Gastrocnemius medialis (tissue), 4 donors: ENCODE data around the gene CKMT1B. TPM values are rescaled to one million over a fixed set of nuclear protein-coding genes. Genes with fewer than 3 reads are reported as not detected.
"Not testable (repeated sequence)": the region's sequence is repeated elsewhere in the genome, so short reads cannot be mapped to it uniquely, and the experiment has no call there.

Experiments used
- ATAC-seq, 2 donors: fragments of 150-250 bp; one replicate each; pipeline ENCODE4 v1.9.1; 2016
- DNase-seq, 2 donors: peaks; one replicate each; pipeline ENCODE4 v3.0.0-alpha.2; 2019
- H3K27ac ChIP-seq, 4 donors: fragments of 200-600 bp; sonication (generic); 1 replicate in 1 of 4; 2 replicates in 3 of 4; pipeline ENCODE4 v1.5.1; 2016 to 2018; ENCODE audit warnings: mild to moderate bottlenecking in 2 of 4, moderate library complexity in 1 of 4
- H3K27me3 ChIP-seq, 3 donors: fragments of 200-600 bp; sonication (generic) in 2 of 3; 1 replicate in 1 of 3; 2 replicates in 2 of 3; pipeline versions ENCODE4 v1.5.1 to v1.6.0; 2016 to 2019; ENCODE audit warnings: mild to moderate bottlenecking in 1 of 3, moderate library complexity in 1 of 3
- H3K36me3 ChIP-seq, 2 donors: fragments of 200-600 bp; sonication (generic) in 1 of 2; one replicate each; pipeline ENCODE4 v1.5.1; 2017 to 2018
- H3K4me1 ChIP-seq, 2 donors: fragments of 200-600 bp; sonication (generic) in 1 of 2; one replicate each; pipeline ENCODE4 v1.5.1; 2016 to 2017; ENCODE audit warnings: mild to moderate bottlenecking in 2 of 2
- H3K4me3 ChIP-seq, 4 donors: fragments of 200-600 bp; sonication (generic) in 3 of 4; 1 replicate in 1 of 4; 2 replicates in 3 of 4; pipeline ENCODE4 v1.5.1; 2016 to 2019; ENCODE audit warnings: mild to moderate bottlenecking in 2 of 4
- H3K9me3 ChIP-seq, 3 donors: fragments of 200-600 bp; sonication (generic) in 2 of 3; 1 replicate in 1 of 3; 2 replicates in 2 of 3; pipeline ENCODE4 v1.5.1; 2016 to 2019
- POLR2A ChIP-seq, 2 donors: fragments of 450-650 bp; IDR thresholded peaks; one replicate each; pipeline ENCODE4 v1.6.1; 2017; ENCODE audit warnings: antibody characterized with exemption in 2 of 2, mild to moderate bottlenecking in 2 of 2, moderate library complexity in 2 of 2
- in situ Hi-C, 4 donors: fragments of 200-750 bp; cut with MboI; loops; one replicate each; pipeline versions ENCODE4 v1.15.0 to v1.8.0; 2017; ENCODE audit warnings: low sequenced_read_pairs in 4 of 4
- intact Hi-C: fragments of 100-400 bp; cut with DNase I; formaldehyde crosslinking; loops from one replicate; pipeline ENCODE4 v1.15.1; 2023; ENCODE audit warnings: low total_unique reads
- total RNA-seq, 4 donors: library from RNA; depleted of rRNA; stranded (reverse); fragments of >200 nt; gene quantifications; one replicate each; pipeline versions ENCODE4 v1.1.0 to v1.2.3, GENCODE V29; 2016
- TF ChIP-seq, protein P1 (sequence below), 5 experiments: fragments of 450-650 bp in 3 of 5; fragments of 200-600 bp in 2 of 5; sonication (generic) in 2 of 5; IDR thresholded peaks in 4 of 5; conservative IDR thresholded peaks in 1 of 5; 1 replicate in 4 of 5; 2 replicates in 1 of 5; pipeline ENCODE4 v1.5.1; 2016 to 2019; ENCODE audit warnings: antibody characterized with exemption in 5 of 5, mild to moderate bottlenecking in 3 of 5, moderate library complexity in 3 of 5

The CKMT1B gene
- total RNA-seq, 4 donors from 2014 or later = 0.46 TPM; not detected in 3

DNA sequence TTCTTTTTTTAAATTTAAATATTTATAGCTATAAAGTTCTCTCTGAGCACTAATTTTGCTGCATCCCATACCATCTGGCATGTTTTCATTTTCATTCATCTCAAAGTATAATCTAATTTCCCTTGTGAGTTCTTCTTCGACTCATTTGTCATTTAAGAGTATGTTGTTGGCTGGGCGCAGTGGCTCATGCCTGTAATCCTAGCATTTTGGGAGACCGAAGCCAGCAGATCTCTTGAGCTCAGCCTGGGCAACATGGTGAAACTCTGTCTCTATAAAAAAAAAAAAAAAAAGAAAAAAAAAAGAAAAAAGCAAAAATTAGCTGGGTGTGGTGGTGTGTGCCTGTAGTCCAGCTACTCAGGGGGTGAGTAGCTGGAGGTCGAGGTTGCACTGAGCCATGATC lies 41.6 kb upstream of the CKMT1B start:
- TF ChIP-seq, protein P1, sequence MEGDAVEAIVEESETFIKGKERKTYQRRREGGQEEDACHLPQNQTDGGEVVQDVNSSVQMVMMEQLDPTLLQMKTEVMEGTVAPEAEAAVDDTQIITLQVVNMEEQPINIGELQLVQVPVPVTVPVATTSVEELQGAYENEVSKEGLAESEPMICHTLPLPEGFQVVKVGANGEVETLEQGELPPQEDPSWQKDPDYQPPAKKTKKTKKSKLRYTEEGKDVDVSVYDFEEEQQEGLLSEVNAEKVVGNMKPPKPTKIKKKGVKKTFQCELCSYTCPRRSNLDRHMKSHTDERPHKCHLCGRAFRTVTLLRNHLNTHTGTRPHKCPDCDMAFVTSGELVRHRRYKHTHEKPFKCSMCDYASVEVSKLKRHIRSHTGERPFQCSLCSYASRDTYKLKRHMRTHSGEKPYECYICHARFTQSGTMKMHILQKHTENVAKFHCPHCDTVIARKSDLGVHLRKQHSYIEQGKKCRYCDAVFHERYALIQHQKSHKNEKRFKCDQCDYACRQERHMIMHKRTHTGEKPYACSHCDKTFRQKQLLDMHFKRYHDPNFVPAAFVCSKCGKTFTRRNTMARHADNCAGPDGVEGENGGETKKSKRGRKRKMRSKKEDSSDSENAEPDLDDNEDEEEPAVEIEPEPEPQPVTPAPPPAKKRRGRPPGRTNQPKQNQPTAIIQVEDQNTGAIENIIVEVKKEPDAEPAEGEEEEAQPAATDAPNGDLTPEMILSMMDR (IDR thresholded peaks at IDR 0.05 in 4 of 5, conservative IDR thresholded peaks at IDR 0.05 in 1 of 5) = no peak
- no peak for TF ChIP-seq POLR2A (IDR thresholded peaks at IDR 0.05)
- Histone ChIP-seq H3K4me1 (no peaks in the 10 kb centered on the region), H3K9me3 (peaks cover 0 to 7% (median 0%) of the 10 kb centered on the region in 3 donors), H3K36me3 (peaks cover 0 to 22% of the 10 kb centered on the region in 2 donors), H3K27me3 (no peaks in the 10 kb centered on the region), H3K4me3 (no peak overlapping the region), H3K27ac (no peak overlapping the region)
- intact Hi-C loops = no loop called here
- in situ Hi-C loops = no loop called here
- ATAC-seq = no peak
- DNase-seq = no peak

DNA sequence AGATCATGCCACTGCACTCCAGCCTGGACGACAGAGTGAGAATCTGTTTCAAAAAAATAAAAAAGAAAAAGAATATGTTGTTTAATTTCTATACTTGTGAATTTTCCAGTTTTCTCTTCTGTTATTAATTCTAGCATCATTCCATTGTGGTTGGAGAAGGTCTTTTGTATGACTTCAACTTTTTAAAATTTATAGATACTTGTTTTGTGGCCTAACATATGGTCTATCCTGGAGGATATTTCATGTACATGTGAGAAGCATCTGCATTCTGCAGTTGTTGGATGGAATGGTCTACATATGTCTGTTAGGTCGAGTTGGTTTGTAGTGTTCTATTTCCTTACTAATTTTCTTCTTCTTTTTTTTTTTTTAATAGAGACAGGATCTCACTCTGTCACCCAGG lies 40.8 kb upstream of the CKMT1B start:
- Histone ChIP-seq H3K4me1 (no peaks in the 10 kb centered on the region), H3K27me3 (no peaks in the 10 kb centered on the region), H3K9me3 (no peaks in the 10 kb centered on the region), H3K36me3 (peaks cover 0 to 17% of the 10 kb centered on the region in 2 donors), H3K27ac (no peak overlapping the region), H3K4me3 (no peak overlapping the region)
- no peak for DNase-seq
- TF ChIP-seq, protein P1 (IDR thresholded peaks at IDR 0.05 in 4 of 5, conservative IDR thresholded peaks at IDR 0.05 in 1 of 5) = no peak
- TF ChIP-seq POLR2A (IDR thresholded peaks at IDR 0.05) = no peak
- intact Hi-C loops = no loop called here
- in situ Hi-C loops = no loop called here
- ATAC-seq = no peak

DNA sequence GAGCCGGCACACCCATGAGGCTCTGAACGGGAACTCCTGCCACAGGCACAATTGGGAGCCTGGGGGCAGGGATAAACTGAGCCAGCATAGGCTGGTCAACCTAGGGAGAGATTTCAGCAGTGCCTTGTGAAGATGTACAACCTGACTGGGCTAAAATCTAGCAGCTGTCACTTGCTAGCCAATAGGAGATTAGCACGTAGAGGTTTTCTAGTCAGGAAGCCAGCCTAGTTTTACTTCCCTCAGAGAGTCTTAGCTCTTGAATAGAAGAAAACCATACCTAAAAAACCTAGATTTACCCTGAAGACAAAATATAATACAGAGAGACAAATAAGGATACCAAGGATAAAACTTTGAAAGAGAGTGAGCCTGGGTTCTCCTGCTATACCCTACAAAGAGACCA lies 31.1 kb upstream of the CKMT1B start:
- H3K36me3 ChIP-seq, H3K4me1 ChIP-seq, H3K27ac ChIP-seq, H3K27me3 ChIP-seq, in situ Hi-C loops, H3K4me3 ChIP-seq, H3K9me3 ChIP-seq, ATAC-seq, intact Hi-C loops, DNase-seq: not testable (repeated sequence)

DNA sequence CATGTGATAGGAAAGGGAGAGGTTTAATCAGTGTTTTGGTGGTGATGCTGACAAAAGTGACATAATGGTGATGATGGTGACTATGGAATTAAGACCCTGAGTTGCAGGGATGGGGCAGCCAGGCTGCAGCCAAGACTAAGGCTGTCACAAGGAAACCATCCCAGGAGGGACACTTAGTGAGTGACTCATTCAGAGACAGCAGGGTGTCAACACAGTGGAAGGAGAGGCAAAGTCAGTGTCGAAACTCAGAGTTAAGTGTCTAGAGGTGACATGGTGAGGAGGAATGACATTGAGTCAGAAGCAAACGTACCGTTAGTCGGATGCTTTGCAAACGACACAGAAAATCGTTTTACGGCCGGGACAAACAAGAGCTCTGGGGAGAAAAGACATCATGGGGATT lies 30.0 kb upstream of the CKMT1B start:
- H3K27me3 ChIP-seq, intact Hi-C loops, ATAC-seq, H3K27ac ChIP-seq, DNase-seq, H3K4me3 ChIP-seq, H3K4me1 ChIP-seq, in situ Hi-C loops, H3K36me3 ChIP-seq, H3K9me3 ChIP-seq: not testable (repeated sequence)

DNA sequence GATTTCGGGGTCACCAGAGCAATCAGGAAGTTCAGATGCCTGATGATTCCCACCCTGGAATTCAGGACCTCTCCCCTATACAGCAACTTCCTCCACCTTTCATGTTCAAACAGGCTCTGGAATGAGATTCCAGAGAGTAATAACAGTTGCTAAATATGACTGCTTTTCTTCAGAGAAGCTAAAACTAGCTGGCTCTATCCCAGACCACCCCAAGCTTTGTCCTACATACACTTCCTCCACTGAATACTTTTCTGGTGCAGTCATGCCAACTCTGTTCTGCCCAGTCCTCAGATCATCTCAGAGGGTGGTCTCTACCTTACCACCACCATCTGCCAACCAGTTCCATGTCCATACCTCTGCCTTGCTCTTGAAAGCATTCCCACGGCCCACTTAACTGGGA lies 27.2 kb upstream of the CKMT1B start:
- in situ Hi-C loops, ATAC-seq, H3K4me3 ChIP-seq, H3K27ac ChIP-seq, DNase-seq, H3K9me3 ChIP-seq, H3K4me1 ChIP-seq, H3K27me3 ChIP-seq, intact Hi-C loops, H3K36me3 ChIP-seq: not testable (repeated sequence)

DNA sequence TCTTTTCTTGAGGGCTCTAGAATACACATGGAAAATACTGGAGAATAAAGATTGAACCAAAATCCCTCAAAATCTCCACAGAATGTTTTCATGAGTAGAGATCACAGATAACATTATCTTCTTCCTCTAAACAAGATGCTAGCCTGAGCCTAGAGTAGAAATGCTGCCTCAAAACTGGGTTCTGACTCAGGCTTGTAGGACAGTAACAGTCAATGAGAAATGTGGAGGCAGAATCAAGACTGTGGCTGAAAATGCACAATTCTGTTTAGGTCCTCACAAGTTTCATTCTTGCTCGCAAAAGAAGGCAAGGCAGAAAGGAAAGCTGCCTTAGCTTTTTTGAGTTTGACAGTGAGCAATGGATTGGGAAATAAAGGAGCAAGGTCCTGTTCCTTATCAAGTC lies 19.2 kb upstream of the CKMT1B start:
- in situ Hi-C loops, DNase-seq, H3K27me3 ChIP-seq, intact Hi-C loops, H3K4me3 ChIP-seq, H3K4me1 ChIP-seq, ATAC-seq, H3K36me3 ChIP-seq, H3K9me3 ChIP-seq, H3K27ac ChIP-seq: not testable (repeated sequence)

DNA sequence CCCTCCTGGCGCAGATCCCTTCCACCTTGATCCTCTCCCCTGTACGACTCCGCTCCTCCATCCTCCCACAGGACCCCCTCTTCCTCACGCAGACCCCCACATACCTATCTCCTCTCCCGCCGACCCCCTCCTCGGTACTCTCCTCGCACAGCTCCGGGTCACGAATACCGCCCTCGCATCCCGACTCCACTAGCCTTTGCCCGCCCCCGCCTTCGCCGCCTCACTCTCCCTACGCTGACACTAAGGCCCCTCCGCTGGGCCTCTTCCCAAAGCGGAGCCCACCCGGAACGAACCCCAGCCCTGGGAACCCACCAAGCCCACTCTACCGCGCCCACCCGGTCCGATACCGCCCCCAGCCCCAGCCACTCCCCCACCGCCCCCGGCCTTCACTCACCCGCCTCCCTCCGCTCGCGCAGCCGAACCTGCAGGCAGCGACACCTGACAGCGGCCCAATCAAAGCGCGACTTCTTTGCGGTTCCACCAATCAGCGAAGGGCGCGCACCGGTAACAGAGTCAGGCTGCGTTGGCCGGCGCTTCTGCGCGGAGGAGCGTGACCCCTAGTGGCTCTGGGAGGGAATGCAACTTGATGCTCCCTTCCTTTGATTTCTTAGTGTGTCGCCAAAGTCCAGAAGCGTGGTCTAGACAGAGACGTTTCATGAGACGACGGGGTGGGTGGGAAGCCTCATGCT lies 3.9 kb upstream of the CKMT1B start, which contains the start of gene PPIP5K1:
Gene PPIP5K1, minus strand, starts transcription at position 431 of the 689 bp plus-strand sequence. CDS start 5,704 bp downstream, outside the sequence.
- H3K4me1 ChIP-seq, intact Hi-C loops, H3K27me3 ChIP-seq, H3K27ac ChIP-seq, H3K36me3 ChIP-seq, in situ Hi-C loops, H3K4me3 ChIP-seq, DNase-seq, H3K9me3 ChIP-seq: not testable (repeated sequence)
- peak; percentile 99 for ATAC-seq

DNA sequence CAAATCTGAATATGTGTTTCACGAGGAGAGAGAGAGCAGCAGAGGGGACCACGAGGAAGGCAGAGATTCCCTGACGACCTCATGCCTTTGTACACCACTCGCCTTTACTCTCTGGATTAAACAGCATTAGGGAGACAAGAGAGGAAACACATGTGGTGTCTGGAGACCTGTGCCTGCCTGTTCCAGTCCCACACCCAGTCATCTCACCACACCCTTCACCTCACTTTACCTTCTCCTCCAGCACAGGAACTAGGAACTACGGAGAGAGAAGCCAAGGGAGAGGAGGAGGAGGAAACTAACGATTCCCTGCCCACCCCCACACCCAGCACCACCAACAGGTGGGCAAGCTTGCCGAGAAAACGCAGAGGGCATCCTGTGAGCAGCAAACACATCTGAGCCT lies 986 bp upstream of the CKMT1B start:
- intact Hi-C loops, H3K4me3 ChIP-seq, ATAC-seq, H3K36me3 ChIP-seq, DNase-seq, H3K27me3 ChIP-seq, H3K4me1 ChIP-seq, H3K9me3 ChIP-seq, in situ Hi-C loops, H3K27ac ChIP-seq: not testable (repeated sequence)

DNA sequence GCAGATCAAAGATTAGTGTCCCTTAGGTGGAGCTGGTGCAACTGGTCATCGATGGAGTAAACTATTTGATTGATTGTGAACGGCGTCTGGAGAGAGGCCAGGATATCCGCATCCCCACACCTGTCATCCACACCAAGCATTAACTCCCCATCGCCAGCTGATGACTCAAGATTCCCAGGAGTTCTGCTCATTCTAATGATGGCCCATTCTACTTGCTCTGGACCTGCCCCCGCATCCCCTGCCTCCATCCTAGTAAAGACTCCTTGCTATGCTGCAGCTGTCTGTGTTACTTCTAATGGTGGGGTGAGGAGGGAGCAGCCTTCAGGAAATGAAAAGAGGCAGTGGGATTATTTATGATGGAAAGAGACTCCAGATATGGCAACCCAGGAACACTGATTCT lies 5.3 kb downstream of the CKMT1B start:
- H3K27me3 ChIP-seq, H3K27ac ChIP-seq, ATAC-seq, intact Hi-C loops, H3K36me3 ChIP-seq, H3K4me3 ChIP-seq, DNase-seq, H3K9me3 ChIP-seq, H3K4me1 ChIP-seq, in situ Hi-C loops: not testable (repeated sequence)

DNA sequence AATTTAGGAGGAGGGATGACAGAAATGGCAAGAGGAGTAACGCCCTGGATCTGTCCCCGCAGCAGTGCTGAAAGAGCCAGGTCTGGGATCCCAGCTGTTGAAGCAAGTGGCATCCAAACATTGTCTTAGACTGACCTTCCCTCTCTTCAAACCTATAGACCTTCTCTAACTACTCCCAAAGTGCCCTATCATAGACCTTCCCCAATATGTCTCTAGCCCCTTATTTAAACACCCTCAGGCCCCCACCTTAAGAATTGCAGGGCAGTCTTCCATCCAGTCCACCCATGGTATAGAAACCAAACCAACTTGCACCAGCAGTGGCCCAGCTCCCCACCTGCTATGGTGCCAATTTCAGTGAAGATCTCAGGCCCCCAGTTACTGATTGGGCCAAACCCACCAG lies 6.4 kb downstream of the CKMT1B start:
- H3K27ac ChIP-seq, H3K36me3 ChIP-seq, H3K27me3 ChIP-seq, intact Hi-C loops, in situ Hi-C loops, H3K4me1 ChIP-seq, H3K9me3 ChIP-seq, ATAC-seq, H3K4me3 ChIP-seq, DNase-seq: not testable (repeated sequence)
